OCI-LY1 (cell line): ENCODE results near the gene USP36.
"Not testable (repeated sequence)": the region's sequence is repeated elsewhere in the genome, so short reads cannot be mapped to it uniquely, and the experiment has no call there.

Experiments
- H2AFZ ChIP-seq: fragments of 200-600 bp; sonication (generic), shearing (Covaris generic); 2 replicates; pipeline ENCODE4 v1.6.0; 2014; ENCODE audit warnings: antibody characterized with exemption, mild to moderate bottlenecking, low read length
- H3F3A ChIP-seq: fragments of 200-600 bp; sonication (generic), shearing (Covaris generic); 2 replicates; pipeline ENCODE4 v1.6.0; 2014; ENCODE audit warnings: mild to moderate bottlenecking, antibody characterized with exemption, low read length, moderate library complexity; ENCODE audit not compliant: insufficient read depth
- H3K27ac ChIP-seq: fragments of 200-600 bp; sonication (generic); 2 replicates; pipeline ENCODE4 v1.5.1; 2014; ENCODE audit warnings: low read length, mixed run types, mild to moderate bottlenecking, low read depth; ENCODE audit not compliant: poor library complexity, severe bottlenecking
- H3K27me3 ChIP-seq: fragments of 200-600 bp; sonication (generic); 2 replicates; pipeline ENCODE4 v1.6.0; 2014; ENCODE audit warnings: antibody characterized with exemption, mild to moderate bottlenecking, low read length, moderate library complexity; ENCODE audit not compliant: insufficient read depth
- H3K36me3 ChIP-seq: fragments of 200-600 bp; sonication (generic); 2 replicates; pipeline ENCODE4 v1.6.1; 2014; ENCODE audit warnings: mild to moderate bottlenecking, antibody characterized with exemption, low read length, moderate library complexity, mixed read lengths; ENCODE audit not compliant: insufficient read depth
- H3K4me1 ChIP-seq: fragments of 200-600 bp; sonication (generic); 2 replicates; pipeline ENCODE4 v1.5.1; 2014; ENCODE audit warnings: mild to moderate bottlenecking, low read length, moderate library complexity; ENCODE audit not compliant: insufficient read depth, severe bottlenecking
- H3K4me2 ChIP-seq: fragments of 200-600 bp; sonication (generic), shearing (Covaris generic); 2 replicates; pipeline ENCODE4 v1.6.1; 2014; ENCODE audit warnings: low read length
- H3K4me3 ChIP-seq: fragments of 200-600 bp; sonication (generic); 2 replicates; pipeline ENCODE4 v1.5.1; 2014; ENCODE audit warnings: low read length, low read depth, mild to moderate bottlenecking, mixed read lengths; ENCODE audit not compliant: poor library complexity, severe bottlenecking
- H3K79me2 ChIP-seq: fragments of 200-600 bp; shearing (Covaris generic); 2 replicates; pipeline ENCODE4 v1.6.1; 2016; ENCODE audit warnings: mixed run types, low read length, mixed read lengths; ENCODE audit not compliant: insufficient read depth
- H3K9ac ChIP-seq: fragments of 200-600 bp; sonication (generic), shearing (Covaris generic); 2 replicates; pipeline ENCODE4 v1.6.1; 2014; ENCODE audit warnings: mild to moderate bottlenecking, low read length, mixed read lengths
- H3K9me2 ChIP-seq: fragments of 200-600 bp; sonication (generic), shearing (Covaris generic); 2 replicates; pipeline ENCODE4 v1.6.1; 2014; ENCODE audit warnings: low read depth, mild to moderate bottlenecking, low read length, mixed read lengths
- H3K9me3 ChIP-seq: fragments of 200-600 bp; shearing (Covaris generic); 2 replicates; pipeline ENCODE4 v1.6.1; 2014; ENCODE audit warnings: low read length, mixed read lengths
- H4K20me1 ChIP-seq: fragments of 200-600 bp; sonication (generic), shearing (Covaris generic); 2 replicates; pipeline ENCODE4 v1.6.0; 2016; ENCODE audit warnings: mild to moderate bottlenecking, low read length; ENCODE audit not compliant: insufficient read depth
- EZH2 ChIP-seq: fragments of 200-600 bp; sonication (generic), shearing (Covaris generic); IDR thresholded peaks from 2 replicates; pipeline ENCODE4 v1.8.0; 2017; ENCODE audit warnings: borderline replicate concordance, mixed run types, mild to moderate bottlenecking, antibody characterized with exemption, low read length, moderate library complexity, mixed read lengths
- TF ChIP-seq, protein P1 (sequence below): fragments of 200-600 bp; sonication (generic), shearing (Covaris generic); IDR thresholded peaks from 2 replicates; pipeline ENCODE4 v1.5.1; 2017; ENCODE audit warnings: mild to moderate bottlenecking, antibody characterized with exemption, low read length, moderate library complexity, mixed read lengths

Gene USP36

DNA sequence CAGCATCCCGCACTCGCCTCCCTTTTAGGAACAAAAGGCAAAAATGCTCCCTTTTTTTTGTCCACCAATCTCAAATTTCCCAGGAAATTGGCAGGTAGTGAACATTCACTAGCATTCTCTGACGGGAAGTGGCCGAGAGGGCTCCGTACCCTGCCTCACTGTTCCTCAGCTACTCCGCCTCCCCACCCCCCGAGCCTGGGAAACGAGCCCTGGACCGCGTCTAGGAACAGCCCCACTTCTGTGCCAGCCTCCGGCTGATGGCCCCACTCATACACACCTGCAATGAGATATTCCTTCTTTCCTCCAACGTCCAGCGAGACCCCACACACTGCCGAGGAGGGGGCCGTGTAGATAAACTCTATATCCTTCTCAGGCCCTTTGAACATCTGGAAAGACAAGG is 30.0 kb upstream of the USP36 start:
- Histone ChIP-seq H3K27me3 (no peaks in the 10 kb centered on the region), H2AFZ (no peak overlapping the region), H3K9me3 (no peaks in the 10 kb centered on the region), H3K79me2 (no peaks in the 10 kb centered on the region), H3K27ac (no peak overlapping the region), H3K9ac (no peak overlapping the region), H3K4me2 (no peak overlapping the region), H3K4me3 (no peak overlapping the region), H4K20me1 (no peaks in the 10 kb centered on the region), H3F3A (no peaks in the 10 kb centered on the region), H3K36me3 (no peaks in the 10 kb centered on the region), H3K9me2 (no peaks in the 10 kb centered on the region), H3K4me1 (no peaks in the 10 kb centered on the region)
- no peak for TF ChIP-seq EZH2
- TF ChIP-seq, protein P1, sequence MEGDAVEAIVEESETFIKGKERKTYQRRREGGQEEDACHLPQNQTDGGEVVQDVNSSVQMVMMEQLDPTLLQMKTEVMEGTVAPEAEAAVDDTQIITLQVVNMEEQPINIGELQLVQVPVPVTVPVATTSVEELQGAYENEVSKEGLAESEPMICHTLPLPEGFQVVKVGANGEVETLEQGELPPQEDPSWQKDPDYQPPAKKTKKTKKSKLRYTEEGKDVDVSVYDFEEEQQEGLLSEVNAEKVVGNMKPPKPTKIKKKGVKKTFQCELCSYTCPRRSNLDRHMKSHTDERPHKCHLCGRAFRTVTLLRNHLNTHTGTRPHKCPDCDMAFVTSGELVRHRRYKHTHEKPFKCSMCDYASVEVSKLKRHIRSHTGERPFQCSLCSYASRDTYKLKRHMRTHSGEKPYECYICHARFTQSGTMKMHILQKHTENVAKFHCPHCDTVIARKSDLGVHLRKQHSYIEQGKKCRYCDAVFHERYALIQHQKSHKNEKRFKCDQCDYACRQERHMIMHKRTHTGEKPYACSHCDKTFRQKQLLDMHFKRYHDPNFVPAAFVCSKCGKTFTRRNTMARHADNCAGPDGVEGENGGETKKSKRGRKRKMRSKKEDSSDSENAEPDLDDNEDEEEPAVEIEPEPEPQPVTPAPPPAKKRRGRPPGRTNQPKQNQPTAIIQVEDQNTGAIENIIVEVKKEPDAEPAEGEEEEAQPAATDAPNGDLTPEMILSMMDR: no peak

DNA sequence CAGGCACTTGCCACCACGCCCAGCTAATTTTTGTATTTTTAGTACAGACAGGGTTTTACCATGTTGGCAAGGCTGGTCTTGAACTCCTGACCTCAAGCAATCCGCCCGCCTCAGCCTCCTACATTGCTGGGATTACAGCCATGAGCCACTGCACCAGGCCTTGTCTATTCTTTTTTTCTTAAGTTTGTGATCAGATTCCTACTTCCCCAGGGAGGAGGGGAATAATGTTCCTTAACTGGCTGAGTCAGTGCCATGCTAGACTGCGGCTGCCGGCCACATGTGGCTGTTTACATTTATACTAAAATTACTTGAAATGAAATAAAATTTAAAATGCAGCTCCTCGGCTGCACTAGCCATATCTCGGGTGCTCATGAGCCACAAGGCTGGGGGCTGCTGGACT is 27.8 kb upstream of the USP36 start:
- no peaks in the 10 kb centered on the region for H3K9me2 ChIP-seq
- H3K27me3 ChIP-seq: no peaks in the 10 kb centered on the region
- H3K9me3 ChIP-seq: no peaks in the 10 kb centered on the region
- no peaks in the 10 kb centered on the region for H3K4me1 ChIP-seq
- TF ChIP-seq, protein P1: no peak
- no peak for TF ChIP-seq EZH2
- no peak overlapping the region for H2AFZ ChIP-seq
- H3K27ac ChIP-seq: no peak overlapping the region
- no peak overlapping the region for H3K9ac ChIP-seq
- H3K36me3 ChIP-seq: no peaks in the 10 kb centered on the region
- no peaks in the 10 kb centered on the region for H4K20me1 ChIP-seq
- H3F3A ChIP-seq: no peaks in the 10 kb centered on the region
- H3K4me3 ChIP-seq: no peak overlapping the region
- no peak overlapping the region for H3K4me2 ChIP-seq
- no peaks in the 10 kb centered on the region for H3K79me2 ChIP-seq

DNA sequence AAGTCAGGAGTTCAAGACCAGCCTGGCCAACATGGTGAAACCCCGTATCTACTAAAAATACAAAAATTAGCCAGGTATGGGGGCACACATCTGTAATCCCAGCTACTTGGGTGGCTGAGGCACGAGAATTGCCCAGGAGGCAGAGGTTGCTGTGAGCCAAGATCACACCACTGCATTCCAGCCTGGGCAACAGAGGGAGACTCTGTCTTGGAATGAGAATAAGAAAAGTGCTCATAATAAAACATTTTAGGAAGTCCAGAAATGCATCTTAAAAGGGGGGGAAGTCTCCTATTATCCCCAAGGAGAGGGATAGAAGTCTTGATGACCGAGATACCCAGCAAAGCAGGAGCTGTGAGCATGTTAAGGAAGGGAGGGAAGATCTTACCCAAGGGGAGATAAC is 26.4 kb upstream of the USP36 start:
- not testable (repeated sequence) for H3K4me2 ChIP-seq, H3K9me3 ChIP-seq, H3F3A ChIP-seq, H3K27me3 ChIP-seq, H2AFZ ChIP-seq, H3K79me2 ChIP-seq, H3K36me3 ChIP-seq, H3K9me2 ChIP-seq, H3K4me3 ChIP-seq, H3K27ac ChIP-seq, H4K20me1 ChIP-seq, H3K4me1 ChIP-seq, H3K9ac ChIP-seq

DNA sequence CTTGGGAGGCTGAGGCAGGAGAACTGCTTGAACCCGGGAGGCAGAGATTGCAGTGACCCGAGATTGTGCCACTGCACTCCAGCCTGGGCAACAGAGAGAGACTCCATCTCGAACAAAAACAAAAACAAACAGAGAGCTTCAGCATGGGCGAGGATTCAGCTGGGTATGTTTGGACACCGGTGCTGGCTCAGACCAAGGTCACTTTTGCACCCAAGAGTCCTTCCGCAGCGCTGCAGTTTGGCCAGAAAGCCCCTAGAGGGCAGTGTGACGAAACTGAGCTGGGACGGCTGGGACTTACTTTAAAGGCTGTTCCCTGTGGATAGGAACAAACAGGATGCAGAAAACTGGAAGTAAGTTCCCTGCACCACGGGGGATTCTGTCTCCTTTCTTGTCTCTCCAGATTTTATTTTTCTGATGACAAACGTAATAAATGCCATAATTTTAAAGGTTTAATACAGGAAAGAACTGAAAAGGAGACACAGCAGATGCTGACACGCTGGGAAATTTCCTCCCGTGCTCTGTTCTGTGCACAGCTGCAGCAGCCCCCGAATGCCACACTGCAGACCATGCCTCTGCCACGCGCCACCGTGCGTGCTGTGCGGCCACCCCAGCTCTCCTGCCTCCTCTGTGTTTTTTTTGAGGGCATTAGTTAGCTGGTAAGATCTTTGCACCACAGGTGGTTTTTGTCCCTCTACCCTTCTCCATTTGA is 25.2 kb upstream of the USP36 start:
- H3K4me1 ChIP-seq: no peaks in the 10 kb centered on the region
- H2AFZ ChIP-seq: no peak overlapping the region
- no peaks in the 10 kb centered on the region for H3K9me3 ChIP-seq
- no peaks in the 10 kb centered on the region for H3K9me2 ChIP-seq
- no peaks in the 10 kb centered on the region for H3F3A ChIP-seq
- TF ChIP-seq, protein P1: peak; percentile 79
- no peak for TF ChIP-seq EZH2
- no peak overlapping the region for H3K4me3 ChIP-seq
- H3K36me3 ChIP-seq: no peaks in the 10 kb centered on the region
- no peaks in the 10 kb centered on the region for H3K79me2 ChIP-seq
- no peak overlapping the region for H3K27ac ChIP-seq
- no peaks in the 10 kb centered on the region for H4K20me1 ChIP-seq
- H3K9ac ChIP-seq: no peak overlapping the region
- H3K27me3 ChIP-seq: no peaks in the 10 kb centered on the region
- no peak overlapping the region for H3K4me2 ChIP-seq
